Astrocyte (in vitro differentiated cells and primary cell): ENCODE data around the gene GMEB2.

Experiments
- EZH2 ChIP-seq: IDR thresholded peaks from 2 replicates; pipeline ENCODE4 v1.6.1; 2012; ENCODE audit warnings: mild to moderate bottlenecking, low read length, inconsistent platforms; ENCODE audit not compliant: insufficient read depth
- TF ChIP-seq, protein P1 (sequence below): IDR thresholded peaks from 2 replicates; pipeline ENCODE4 v1.5.1; 2011; ENCODE audit warnings: low read depth, mild to moderate bottlenecking, inconsistent platforms, low read length, moderate library complexity; ENCODE audit not compliant: insufficient read depth

DNA sequence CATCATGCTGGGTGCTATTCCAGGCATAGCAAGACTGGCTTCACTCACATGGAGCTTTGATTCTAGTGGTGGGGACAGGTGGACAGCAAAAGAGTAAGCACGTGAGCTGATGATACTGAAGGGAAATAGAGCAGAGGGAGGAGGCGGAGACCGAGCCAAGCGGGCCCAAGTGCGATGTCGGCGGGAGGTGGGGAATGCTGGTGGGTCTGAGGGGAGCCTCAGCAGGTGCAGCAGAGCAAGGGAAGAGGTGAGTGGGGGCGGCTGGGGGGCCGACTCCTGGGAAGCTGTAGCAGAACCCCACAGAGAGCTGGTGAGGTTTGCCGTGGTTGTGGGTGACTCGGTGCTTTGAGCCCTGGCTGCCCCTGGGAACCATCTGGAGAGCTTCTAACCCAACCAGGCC is 41.5 kb upstream of the GMEB2 start:
- TF ChIP-seq, protein P1, sequence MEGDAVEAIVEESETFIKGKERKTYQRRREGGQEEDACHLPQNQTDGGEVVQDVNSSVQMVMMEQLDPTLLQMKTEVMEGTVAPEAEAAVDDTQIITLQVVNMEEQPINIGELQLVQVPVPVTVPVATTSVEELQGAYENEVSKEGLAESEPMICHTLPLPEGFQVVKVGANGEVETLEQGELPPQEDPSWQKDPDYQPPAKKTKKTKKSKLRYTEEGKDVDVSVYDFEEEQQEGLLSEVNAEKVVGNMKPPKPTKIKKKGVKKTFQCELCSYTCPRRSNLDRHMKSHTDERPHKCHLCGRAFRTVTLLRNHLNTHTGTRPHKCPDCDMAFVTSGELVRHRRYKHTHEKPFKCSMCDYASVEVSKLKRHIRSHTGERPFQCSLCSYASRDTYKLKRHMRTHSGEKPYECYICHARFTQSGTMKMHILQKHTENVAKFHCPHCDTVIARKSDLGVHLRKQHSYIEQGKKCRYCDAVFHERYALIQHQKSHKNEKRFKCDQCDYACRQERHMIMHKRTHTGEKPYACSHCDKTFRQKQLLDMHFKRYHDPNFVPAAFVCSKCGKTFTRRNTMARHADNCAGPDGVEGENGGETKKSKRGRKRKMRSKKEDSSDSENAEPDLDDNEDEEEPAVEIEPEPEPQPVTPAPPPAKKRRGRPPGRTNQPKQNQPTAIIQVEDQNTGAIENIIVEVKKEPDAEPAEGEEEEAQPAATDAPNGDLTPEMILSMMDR: no peak
- no peak for TF ChIP-seq EZH2
